Measurements from ENCODE around the gene NMUR2.

Gene NMUR2

GRCh38 chr5:152369298-152369697, 35.8 kb downstream of the NMUR2 start:
- DNase-seq (ENCODE audit: low read depth in 2 of 2), result no peak

DNA sequence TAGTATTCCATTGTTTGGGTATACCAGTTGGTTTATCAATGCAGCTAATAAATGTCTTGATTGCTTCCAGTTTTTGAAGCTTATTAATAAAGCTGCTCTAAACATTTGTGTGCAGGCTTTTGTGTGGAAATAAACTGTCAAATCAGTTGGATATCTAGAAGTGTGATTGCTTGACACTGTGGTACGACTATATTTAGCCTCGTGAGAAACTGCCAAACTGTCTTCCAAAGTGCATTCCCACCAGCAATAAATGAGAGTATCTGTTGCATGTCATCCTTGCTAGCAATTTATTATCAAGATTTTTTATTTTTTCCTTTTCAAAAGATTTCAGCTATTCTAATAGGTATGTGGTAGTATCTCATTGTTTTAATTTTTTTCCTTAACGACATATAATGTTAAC, 37.5 kb downstream of the NMUR2 start:
- DNase-seq (ENCODE audit: low read depth in 2 of 2), result no peak

DNA sequence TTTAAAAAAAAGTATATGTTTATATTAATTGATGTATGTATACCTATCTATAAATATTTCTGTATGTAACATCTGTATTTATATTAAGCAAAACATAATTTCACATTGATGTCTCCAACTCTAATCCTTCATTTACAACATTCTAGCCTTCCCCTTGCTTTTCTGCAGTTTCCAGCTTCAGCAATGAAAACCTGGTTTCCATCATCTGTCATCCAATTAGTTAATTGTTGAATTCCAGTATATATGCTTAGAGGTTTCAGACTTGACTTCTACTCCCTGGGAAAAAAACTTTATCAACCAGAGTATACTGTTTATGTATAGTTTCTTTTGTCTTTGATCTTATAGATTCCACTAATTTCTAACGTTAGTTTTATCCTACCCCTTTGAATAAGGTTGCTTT, 38.4 kb downstream of the NMUR2 start:
- DNase-seq (ENCODE audit: low read depth in 2 of 2), result no peak

DNA sequence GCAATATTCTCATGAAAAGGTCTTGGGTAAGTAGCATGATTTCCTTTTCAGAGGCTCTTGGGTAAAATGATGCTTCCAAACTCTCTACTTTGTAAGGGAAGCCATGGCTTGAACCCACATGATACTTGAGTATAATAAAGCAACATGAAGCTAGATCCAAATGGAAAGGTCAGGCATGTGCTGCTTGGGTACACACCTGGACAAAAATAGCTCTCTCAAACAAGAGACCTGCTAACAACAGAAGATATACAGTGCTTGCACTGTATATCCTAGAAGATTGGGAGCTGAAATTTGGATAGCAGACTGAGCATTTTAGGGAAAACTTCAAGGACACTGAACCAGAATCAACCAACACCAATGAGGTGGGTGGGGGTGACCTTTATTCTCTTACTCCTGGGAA, 40.2 kb downstream of the NMUR2 start:
- no peak for DNase-seq (ENCODE audit: low read depth in 2 of 2)

DNA sequence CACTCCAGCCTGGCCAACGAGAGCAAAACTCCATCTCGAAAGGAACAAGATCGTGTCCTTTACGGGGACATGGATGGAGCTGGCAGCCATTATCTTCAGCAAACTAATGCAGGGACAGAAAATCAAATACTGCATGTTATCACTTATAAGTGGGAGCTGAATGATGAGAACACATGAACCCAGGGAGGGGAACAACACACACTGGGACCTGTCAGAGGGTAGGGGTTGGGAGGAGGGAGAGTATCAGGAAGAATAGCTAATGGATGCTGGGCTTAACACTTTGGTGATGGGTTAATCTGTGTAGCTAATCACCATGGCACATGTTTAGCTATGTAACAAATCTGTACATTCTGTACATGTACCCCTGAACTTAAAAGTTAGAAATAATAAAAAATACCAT, 40.9 kb downstream of the NMUR2 start:
- no peak for DNase-seq (ENCODE audit: low read depth in 2 of 2)

DNA sequence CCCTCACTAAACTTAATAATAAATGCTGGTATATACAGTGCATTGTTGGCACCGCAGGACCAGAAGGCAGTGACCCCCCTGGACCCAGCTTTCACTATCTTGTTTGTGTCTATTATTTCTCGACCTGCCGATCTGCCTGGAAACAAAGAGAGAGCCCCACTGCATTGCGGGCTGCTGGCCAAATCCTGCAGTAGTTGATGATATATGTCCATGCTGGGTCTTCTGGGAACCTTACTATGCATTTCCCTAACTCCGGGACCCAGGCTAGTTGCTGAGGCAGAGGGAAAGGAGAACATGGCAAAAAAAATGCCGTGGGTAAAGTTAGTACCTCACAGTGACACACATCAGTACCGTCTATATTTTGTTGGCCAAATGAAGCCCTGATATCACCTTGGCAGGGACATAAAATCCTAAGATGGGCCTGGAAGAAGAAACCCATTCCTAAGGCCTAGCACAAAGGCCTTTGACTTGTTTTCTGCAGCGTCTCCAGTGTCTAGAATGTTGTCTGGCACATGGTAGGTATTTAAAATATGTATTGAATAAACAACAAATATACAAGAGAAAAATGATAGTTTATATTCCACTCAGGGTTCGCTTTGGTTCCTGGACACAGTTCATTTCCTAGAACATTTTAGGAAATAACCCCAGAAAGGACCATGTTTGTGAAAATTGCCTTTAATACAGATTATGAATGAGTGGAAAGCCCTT, 46.1 kb downstream of the NMUR2 start:
- no peak for DNase-seq (ENCODE audit: low read depth in 2 of 2)

DNA sequence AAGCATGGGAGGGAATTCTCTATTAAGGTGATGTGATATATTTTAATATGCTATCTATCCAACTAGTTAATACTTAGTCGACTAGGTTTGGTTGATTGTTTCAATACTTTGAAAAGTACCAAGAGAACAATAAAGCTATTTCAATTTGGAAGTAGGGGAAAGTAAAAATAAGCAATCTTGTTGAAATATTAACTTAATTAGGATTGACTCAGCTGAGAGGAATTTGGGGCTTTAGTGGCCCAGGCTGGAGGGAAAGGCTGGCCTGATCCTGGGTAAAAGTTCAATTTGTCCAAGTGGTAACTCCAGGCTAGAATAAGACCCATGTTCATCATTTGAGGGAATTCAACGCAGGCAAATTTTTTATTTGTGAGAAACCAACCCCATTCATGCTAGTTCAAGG, 48.6 kb downstream of the NMUR2 start:
- DNase-seq (ENCODE audit: low read depth in 2 of 2), result no peak

GRCh38 chr5:152355061-152355460, 50.0 kb downstream of the NMUR2 start:
- DNase-seq (ENCODE audit: low read depth in 2 of 2), result no peak

- DNase-seq (ENCODE audit: low read depth in 2 of 2), result no peak
These were observed 52.1 kb downstream of the NMUR2 start for GRCh38 chr5:152353001-152353400.

DNA sequence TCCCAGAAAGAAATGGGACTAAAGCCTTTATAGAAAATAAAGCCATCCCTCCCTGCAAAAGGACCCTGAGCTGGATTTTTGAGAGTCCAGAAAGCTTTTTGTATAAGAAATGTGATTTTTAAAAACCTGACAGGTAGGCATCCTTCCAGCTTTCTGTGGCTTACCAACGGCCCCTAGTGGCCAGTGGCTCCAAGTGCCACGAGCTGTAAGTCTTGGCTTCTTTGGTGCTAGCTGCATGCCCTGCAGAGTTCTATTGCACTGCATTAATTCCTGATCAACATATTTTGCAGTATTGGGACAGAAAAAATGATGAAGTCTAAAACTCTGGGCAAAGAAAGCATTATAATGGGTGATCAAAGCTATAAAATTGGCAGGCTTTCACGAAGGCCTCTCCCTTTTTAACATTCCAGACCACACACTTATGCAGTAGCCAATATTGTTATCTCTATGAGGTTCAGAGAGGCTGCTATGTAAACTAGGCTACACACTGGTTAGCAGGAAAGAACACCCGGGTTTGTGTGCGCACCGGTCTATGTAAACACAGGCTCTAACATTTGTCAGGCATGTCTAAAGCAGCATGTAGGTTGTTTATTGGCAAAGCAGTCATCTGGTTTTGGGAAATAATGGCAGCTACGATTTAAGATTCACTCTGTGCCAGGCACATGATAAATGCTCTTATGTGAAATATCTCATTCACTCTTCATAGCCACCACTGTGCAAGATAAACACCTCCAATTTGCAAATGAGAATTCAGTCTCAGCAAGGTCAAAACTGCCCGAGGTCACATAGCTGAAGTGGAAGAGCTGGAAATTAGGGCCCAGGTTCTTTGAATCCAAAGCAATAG, 55.2 kb downstream of the NMUR2 start:
- DNase-seq (ENCODE audit: low read depth in 2 of 2), result no peak

Data from stimulated activated CD4-positive, alpha-beta T cell treated with anti-CD3 and anti-CD28 coated beads, Interleukin-15, amount 100 ng/mL, for 48 hours (primary cell).